ENCODE data around the gene GPR162.
A peak's percentile ranks its signal among the peaks of the same experiment; 100 is the strongest.

The GPR162 gene

DNA sequence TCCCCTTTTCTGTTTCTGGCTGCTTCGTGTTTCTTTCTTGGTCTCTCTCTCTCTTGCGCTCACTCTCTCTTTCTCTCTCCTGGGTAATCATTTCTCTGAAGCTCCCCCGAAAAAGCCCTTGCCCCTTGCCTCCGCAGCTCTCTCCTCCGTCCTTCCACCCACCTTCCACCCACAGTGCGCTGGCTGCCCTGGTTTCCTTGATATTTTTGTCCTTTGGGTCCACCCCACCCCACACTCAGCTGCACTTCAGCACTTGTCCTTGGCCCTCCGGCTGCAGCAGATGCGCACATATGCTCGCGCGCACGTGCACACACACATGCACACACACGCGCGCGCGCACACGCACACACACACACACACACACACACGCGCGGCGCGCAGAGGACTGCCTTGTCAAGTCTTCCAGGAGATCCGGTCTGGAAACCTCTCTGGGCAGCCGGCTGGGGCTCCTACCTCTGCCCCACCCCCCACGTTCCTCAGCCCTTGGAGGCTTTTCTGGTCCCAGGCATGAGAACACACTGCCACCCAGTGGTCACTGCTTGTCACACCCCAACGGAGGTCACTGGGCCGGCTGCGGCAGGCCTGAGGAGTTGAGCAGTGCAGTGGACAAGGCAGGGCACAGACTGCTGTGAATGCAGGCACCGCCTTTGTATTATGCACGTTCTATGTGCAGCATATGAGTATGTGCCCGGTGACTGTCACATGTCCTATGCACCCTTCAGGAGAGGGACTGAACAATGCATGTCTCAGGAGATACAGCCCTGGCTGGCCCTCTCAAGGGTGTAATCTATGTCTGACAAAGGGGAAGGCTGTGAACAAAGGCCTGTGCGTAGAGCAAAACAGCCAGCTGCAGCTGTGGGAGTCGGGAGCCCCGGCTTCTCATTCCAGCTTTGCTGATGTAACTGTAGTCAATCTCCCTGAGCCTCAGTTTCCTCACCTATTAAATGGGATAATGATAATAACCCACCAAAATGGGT is 42.8 kb upstream of the GPR162 start:
- H3K9ac ChIP-seq (ENCODE audit: low read length in 2 of 2), result peak overlapping the region; percentile 65 to 68
- no peaks in the 10 kb centered on the region for H3K36me3 ChIP-seq (ENCODE audit: control insufficient read depth in 2 of 2, insufficient read depth in 2 of 2, low read length in 2 of 2)
- H3K9me3 ChIP-seq (ENCODE audit: control insufficient read depth in 2 of 2, low read length in 2 of 2), result no peaks in the 10 kb centered on the region
- H3K27ac ChIP-seq (ENCODE audit: low read length), result peak overlapping the region; percentile 83
- peak overlapping the region; percentile 55 to 79 for H3K4me3 ChIP-seq (ENCODE audit: low read length in 2 of 2)
- H3K27me3 ChIP-seq (ENCODE audit: control insufficient read depth in 1 of 2, insufficient read depth in 2 of 2, low read length in 2 of 2), result no peaks in the 10 kb centered on the region
- H3K4me1 ChIP-seq (ENCODE audit: control insufficient read depth, insufficient read depth, low read length), result peaks cover 28% of the 10 kb centered on the region

DNA sequence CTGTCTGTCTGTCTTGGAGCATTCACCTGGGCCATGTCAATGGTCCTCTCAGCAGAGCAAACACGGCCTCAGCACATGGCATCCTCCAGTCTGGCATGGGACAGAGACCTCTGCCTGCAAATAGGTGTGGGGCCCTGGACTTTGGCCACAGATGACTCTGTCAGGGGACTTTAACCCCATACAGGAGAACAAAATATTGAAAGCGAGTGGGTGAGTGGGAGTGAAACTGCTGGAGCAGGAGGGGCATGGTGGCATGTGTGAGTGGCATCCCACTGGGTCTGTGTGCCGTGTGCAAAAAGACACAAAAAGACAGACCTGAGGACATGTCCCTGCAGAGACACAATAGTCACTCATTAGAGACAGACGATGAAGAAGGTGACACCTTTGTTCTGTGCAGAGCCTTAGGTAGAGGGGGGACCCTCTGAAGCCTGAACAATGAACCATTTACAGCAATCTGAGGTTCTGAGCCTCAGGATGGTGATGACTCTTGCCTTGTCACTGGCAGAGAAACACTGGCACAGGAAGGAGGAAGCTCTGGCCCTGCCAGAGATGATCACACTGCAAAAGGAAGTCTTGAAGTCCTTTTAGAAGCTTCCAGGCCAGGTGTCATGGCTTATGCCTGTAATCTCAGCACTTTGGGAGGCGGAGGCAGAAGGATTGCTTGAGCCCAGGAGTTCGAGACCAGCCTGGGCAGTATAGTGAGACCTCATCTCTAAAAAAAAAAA is 41.8 kb upstream of the GPR162 start:
- no peaks in the 10 kb centered on the region for H3K27me3 ChIP-seq (ENCODE audit: control insufficient read depth in 1 of 2, insufficient read depth in 2 of 2, low read length in 2 of 2)
- no peaks in the 10 kb centered on the region for H3K36me3 ChIP-seq (ENCODE audit: control insufficient read depth in 2 of 2, insufficient read depth in 2 of 2, low read length in 2 of 2)
- peak overlapping the region in 1 of 2 donors; percentile 47 for H3K9ac ChIP-seq (ENCODE audit: low read length in 2 of 2)
- H3K9me3 ChIP-seq (ENCODE audit: control insufficient read depth in 2 of 2, low read length in 2 of 2), result no peaks in the 10 kb centered on the region
- peaks cover 26% of the 10 kb centered on the region for H3K4me1 ChIP-seq (ENCODE audit: control insufficient read depth, insufficient read depth, low read length)
- H3K27ac ChIP-seq (ENCODE audit: low read length), result peak overlapping the region; percentile 83
- H3K4me3 ChIP-seq (ENCODE audit: low read length in 2 of 2), result no peak overlapping the region

DNA sequence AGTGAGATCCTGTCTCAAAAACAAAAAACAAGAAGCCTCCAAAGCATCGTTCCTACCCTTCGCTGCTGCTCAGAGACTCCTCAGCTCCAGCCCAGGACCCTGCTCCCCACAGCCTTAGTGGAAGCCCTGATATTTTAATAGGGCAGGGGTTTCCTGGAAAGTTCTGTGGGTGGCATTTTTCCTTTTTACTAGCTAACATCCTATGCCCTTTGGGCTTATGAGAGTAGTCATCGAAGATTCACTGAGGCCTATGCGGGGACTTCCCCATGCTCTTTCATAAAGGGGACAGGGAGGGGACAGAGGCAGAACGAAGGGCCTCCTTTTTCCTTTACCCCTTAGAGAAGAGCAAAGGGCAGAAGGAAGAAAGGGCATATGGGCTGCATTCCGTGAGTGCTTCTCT is 41.0 kb upstream of the GPR162 start:
- Histone ChIP-seq H3K4me1 (ENCODE audit: control insufficient read depth, insufficient read depth, low read length) (peaks cover 26% of the 10 kb centered on the region), H3K9me3 (ENCODE audit: control insufficient read depth in 2 of 2, low read length in 2 of 2) (no peaks in the 10 kb centered on the region), H3K27me3 (ENCODE audit: control insufficient read depth in 1 of 2, insufficient read depth in 2 of 2, low read length in 2 of 2) (no peaks in the 10 kb centered on the region), H3K27ac (ENCODE audit: low read length) (no peak overlapping the region), H3K9ac (ENCODE audit: low read length in 2 of 2) (no peak overlapping the region), H3K36me3 (ENCODE audit: control insufficient read depth in 2 of 2, insufficient read depth in 2 of 2, low read length in 2 of 2) (no peaks in the 10 kb centered on the region), H3K4me3 (ENCODE audit: low read length in 2 of 2) (no peak overlapping the region)

DNA sequence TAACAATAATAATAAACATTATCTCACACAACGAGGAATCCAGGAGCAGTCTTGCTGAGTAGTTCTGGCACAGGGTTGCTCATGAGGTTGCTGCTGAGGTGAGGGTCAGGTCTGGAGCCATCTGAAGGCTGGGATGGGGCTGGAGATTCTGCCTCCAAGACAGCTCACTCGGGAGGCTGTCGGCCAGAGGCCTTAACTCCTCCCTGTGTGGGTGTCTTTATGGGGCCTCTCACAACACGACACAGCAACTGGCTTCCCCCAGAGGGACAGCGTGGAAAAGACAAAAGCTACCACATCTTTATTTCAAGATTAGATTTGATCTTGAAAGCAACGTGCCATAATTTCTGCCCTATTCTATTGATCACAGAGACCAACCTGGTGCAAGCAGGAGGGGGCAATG is 39.5 kb upstream of the GPR162 start:
- H3K4me3 ChIP-seq (ENCODE audit: low read length in 2 of 2), result no peak overlapping the region
- H3K4me1 ChIP-seq (ENCODE audit: control insufficient read depth, insufficient read depth, low read length), result peaks cover 26% of the 10 kb centered on the region
- H3K9me3 ChIP-seq (ENCODE audit: control insufficient read depth in 2 of 2, low read length in 2 of 2), result no peaks in the 10 kb centered on the region
- no peaks in the 10 kb centered on the region for H3K27me3 ChIP-seq (ENCODE audit: control insufficient read depth in 1 of 2, insufficient read depth in 2 of 2, low read length in 2 of 2)
- H3K9ac ChIP-seq (ENCODE audit: low read length in 2 of 2), result peak overlapping the region in 1 of 2 donors; percentile 42
- H3K27ac ChIP-seq (ENCODE audit: low read length), result no peak overlapping the region
- H3K36me3 ChIP-seq (ENCODE audit: control insufficient read depth in 2 of 2, insufficient read depth in 2 of 2, low read length in 2 of 2), result no peaks in the 10 kb centered on the region

GRCh38 chr12:6782850-6783566 is 38.6 kb upstream of the GPR162 start:
- Histone ChIP-seq H3K27ac (ENCODE audit: low read length) (no peak overlapping the region), H3K36me3 (ENCODE audit: control insufficient read depth in 2 of 2, insufficient read depth in 2 of 2, low read length in 2 of 2) (no peaks in the 10 kb centered on the region), H3K9ac (ENCODE audit: low read length in 2 of 2) (peak overlapping the region in 1 of 2 donors; percentile 21), H3K9me3 (ENCODE audit: control insufficient read depth in 2 of 2, low read length in 2 of 2) (no peaks in the 10 kb centered on the region), H3K4me3 (ENCODE audit: low read length in 2 of 2) (no peak overlapping the region), H3K4me1 (ENCODE audit: control insufficient read depth, insufficient read depth, low read length) (peaks cover 17% of the 10 kb centered on the region), H3K27me3 (ENCODE audit: control insufficient read depth in 1 of 2, insufficient read depth in 2 of 2, low read length in 2 of 2) (no peaks in the 10 kb centered on the region)

DNA sequence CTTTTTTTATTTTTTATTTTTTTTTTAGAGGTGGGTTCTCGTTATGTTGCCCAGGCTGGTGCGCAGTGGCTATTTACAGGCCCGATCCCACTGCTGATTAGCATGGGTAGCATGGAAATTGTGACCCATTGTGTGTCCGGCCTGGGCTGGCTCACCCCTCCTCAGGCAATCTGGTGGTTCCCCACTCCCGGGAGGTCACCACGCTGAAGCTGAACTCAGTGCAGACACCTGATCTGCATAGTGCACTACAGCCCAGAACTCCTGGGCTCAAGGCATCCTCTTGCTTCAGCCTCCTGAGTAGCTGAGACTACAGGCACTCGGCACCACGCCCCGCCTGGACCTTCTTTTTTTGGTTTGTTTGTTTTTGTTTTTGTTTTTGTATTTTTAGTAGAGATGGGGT is 37.8 kb upstream of the GPR162 start:
- no peak overlapping the region for H3K4me3 ChIP-seq (ENCODE audit: low read length in 2 of 2)

GRCh38 chr12:6784296-6784695 is 37.3 kb upstream of the GPR162 start:
- H3K27me3 ChIP-seq (ENCODE audit: control insufficient read depth in 1 of 2, insufficient read depth in 2 of 2, low read length in 2 of 2), result no peaks in the 10 kb centered on the region
- H3K4me1 ChIP-seq (ENCODE audit: control insufficient read depth, insufficient read depth, low read length), result peaks cover 4% of the 10 kb centered on the region
- no peak overlapping the region for H3K4me3 ChIP-seq (ENCODE audit: low read length in 2 of 2)
- H3K9ac ChIP-seq (ENCODE audit: low read length in 2 of 2), result no peak overlapping the region
- no peaks in the 10 kb centered on the region for H3K36me3 ChIP-seq (ENCODE audit: control insufficient read depth in 2 of 2, insufficient read depth in 2 of 2, low read length in 2 of 2)
- no peak overlapping the region for H3K27ac ChIP-seq (ENCODE audit: low read length)
- no peaks in the 10 kb centered on the region for H3K9me3 ChIP-seq (ENCODE audit: control insufficient read depth in 2 of 2, low read length in 2 of 2)

More for the DNA sequence above, 37.8 kb upstream of the GPR162 start:
- Histone ChIP-seq H3K9me3 (ENCODE audit: control insufficient read depth in 2 of 2, low read length in 2 of 2) (no peaks in the 10 kb centered on the region), H3K27me3 (ENCODE audit: control insufficient read depth in 1 of 2, insufficient read depth in 2 of 2, low read length in 2 of 2) (no peaks in the 10 kb centered on the region), H3K4me1 (ENCODE audit: control insufficient read depth, insufficient read depth, low read length) (peaks cover 9% of the 10 kb centered on the region), H3K36me3 (ENCODE audit: control insufficient read depth in 2 of 2, insufficient read depth in 2 of 2, low read length in 2 of 2) (no peaks in the 10 kb centered on the region), H3K27ac (ENCODE audit: low read length) (no peak overlapping the region), H3K9ac (ENCODE audit: low read length in 2 of 2) (no peak overlapping the region)

GRCh38 chr12:6784761-6785160 is 36.9 kb upstream of the GPR162 start:
- no peaks in the 10 kb centered on the region for H3K4me1 ChIP-seq (ENCODE audit: control insufficient read depth, insufficient read depth, low read length)
- H3K9ac ChIP-seq (ENCODE audit: low read length in 2 of 2), result no peak overlapping the region

DNA sequence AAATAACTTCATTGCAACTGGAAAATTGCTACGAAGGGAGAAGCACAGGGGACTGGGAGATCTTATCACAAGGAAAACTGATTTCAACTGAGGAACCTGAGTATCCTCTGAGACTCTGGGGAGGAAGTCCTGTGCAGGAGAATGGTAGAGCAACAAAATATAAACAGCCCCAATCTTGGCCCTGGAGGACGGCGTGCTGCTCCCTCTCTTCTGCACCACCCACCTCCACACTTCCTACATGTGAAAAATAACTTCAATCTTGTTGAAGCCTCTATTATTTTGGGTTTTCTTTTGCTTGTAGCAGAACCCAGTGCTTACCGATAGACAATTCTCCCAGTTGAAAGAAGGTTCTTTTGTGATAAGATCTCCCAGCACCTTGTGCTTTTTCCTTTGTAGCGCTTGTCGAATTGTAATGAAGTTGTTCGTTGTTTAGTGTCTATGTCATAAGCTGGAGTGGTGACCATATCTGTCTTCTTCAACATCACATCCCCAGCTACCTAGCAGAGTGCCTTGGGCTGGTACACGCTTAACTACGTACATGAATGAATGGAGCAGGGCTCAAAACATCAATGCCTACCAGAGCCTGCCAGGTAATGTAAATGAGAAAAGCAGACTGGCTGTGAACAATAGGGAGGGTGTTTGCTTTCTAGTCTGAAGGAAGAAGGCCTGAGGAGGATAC is 35.1 kb upstream of the GPR162 start:
- Histone ChIP-seq H3K9me3 (ENCODE audit: control insufficient read depth in 2 of 2, low read length in 2 of 2) (no peaks in the 10 kb centered on the region), H3K9ac (ENCODE audit: low read length in 2 of 2) (no peak overlapping the region), H3K36me3 (ENCODE audit: control insufficient read depth in 2 of 2, insufficient read depth in 2 of 2, low read length in 2 of 2) (no peaks in the 10 kb centered on the region), H3K27ac (ENCODE audit: low read length) (no peak overlapping the region), H3K4me1 (ENCODE audit: control insufficient read depth, insufficient read depth, low read length) (no peaks in the 10 kb centered on the region), H3K27me3 (ENCODE audit: control insufficient read depth in 1 of 2, insufficient read depth in 2 of 2, low read length in 2 of 2) (no peaks in the 10 kb centered on the region), H3K4me3 (ENCODE audit: low read length in 2 of 2) (no peak overlapping the region)

More at GRCh38 chr12:6784761-6785160, 36.9 kb upstream of the GPR162 start:
- no peaks in the 10 kb centered on the region for H3K27me3 ChIP-seq (ENCODE audit: control insufficient read depth in 1 of 2, insufficient read depth in 2 of 2, low read length in 2 of 2)
- H3K9me3 ChIP-seq (ENCODE audit: control insufficient read depth in 2 of 2, low read length in 2 of 2), result no peaks in the 10 kb centered on the region
- H3K4me3 ChIP-seq (ENCODE audit: low read length in 2 of 2), result no peak overlapping the region
- H3K36me3 ChIP-seq (ENCODE audit: control insufficient read depth in 2 of 2, insufficient read depth in 2 of 2, low read length in 2 of 2), result no peaks in the 10 kb centered on the region
- H3K27ac ChIP-seq (ENCODE audit: low read length), result no peak overlapping the region

GRCh38 chr12:6787309-6787708 is 34.3 kb upstream of the GPR162 start:
- Histone ChIP-seq H3K4me3 (ENCODE audit: low read length in 2 of 2) (no peak overlapping the region), H3K27ac (ENCODE audit: low read length) (no peak overlapping the region), H3K9ac (ENCODE audit: low read length in 2 of 2) (no peak overlapping the region), H3K36me3 (ENCODE audit: control insufficient read depth in 2 of 2, insufficient read depth in 2 of 2, low read length in 2 of 2) (no peaks in the 10 kb centered on the region), H3K4me1 (ENCODE audit: control insufficient read depth, insufficient read depth, low read length) (no peaks in the 10 kb centered on the region), H3K9me3 (ENCODE audit: control insufficient read depth in 2 of 2, low read length in 2 of 2) (no peaks in the 10 kb centered on the region), H3K27me3 (ENCODE audit: control insufficient read depth in 1 of 2, insufficient read depth in 2 of 2, low read length in 2 of 2) (no peaks in the 10 kb centered on the region)

Data from stomach smooth muscle (tissue), 2 donors.